ENCODE results near the gene KDM1A. TPM values are rescaled to one million over a fixed set of nuclear protein-coding genes. Genes with fewer than 3 reads are reported as not detected.
"Not testable (repeated sequence)": the region's sequence is repeated elsewhere in the genome, so short reads cannot be mapped to it uniquely, and the experiment has no call there.

KDM1A gene
- total and polyA plus RNA-seq, 2 donors (not counting 3 experiments of a cell fraction or from before 2014, with no cell fraction given) = 105 to 111 TPM

DNA sequence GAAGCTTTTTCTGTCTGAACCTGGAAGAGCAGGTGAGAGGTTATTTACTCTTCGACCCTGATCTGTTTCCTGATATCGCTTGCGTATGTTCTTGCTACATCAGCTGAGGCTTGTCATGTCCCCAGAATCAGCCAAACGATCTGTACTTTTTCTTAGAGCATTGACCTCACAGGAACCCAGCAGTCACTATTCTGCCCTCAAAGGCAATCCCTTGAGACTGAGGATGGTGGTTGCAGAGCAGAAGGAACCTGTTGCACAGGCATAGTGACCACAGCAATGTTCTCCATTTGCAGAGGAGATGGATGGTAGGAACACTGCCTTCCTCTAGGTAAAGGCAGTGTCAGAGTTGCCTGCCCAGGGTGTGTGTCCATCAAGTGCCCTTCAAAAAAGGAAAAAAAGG is 35.3 kb upstream of the KDM1A start:
- Histone ChIP-seq H3K79me2 (ENCODE audit: control insufficient read depth, insufficient read depth, low read length) (no peaks in the 10 kb centered on the region), H3K4me1 (ENCODE audit: control insufficient read depth, extremely low read depth, insufficient read depth, low read length) (no peaks in the 10 kb centered on the region), H2AFZ (ENCODE audit: low read depth, low read length) (no peak overlapping the region), H3K9me1 (replicated peaks; ENCODE audit: control insufficient read depth, extremely low read depth, insufficient read depth, low read length) (no peaks in the 10 kb centered on the region), H3K27ac (ENCODE audit: insufficient read depth, low read depth, low read length) (no peak overlapping the region), H3K4me2 (ENCODE audit: insufficient read depth, low read length) (no peak overlapping the region), H3K27me3 (ENCODE audit: control insufficient read depth in 2 of 2, insufficient read depth in 2 of 2, low read length in 2 of 2) (peaks cover 2 to 13% of the 10 kb centered on the region in 2 experiments), H4K20me1 (replicated peaks; ENCODE audit: control insufficient read depth, extremely low read depth, insufficient read depth, low read length) (no peaks in the 10 kb centered on the region), H3K4me3 (replicated peaks in 1 of 3; ENCODE audit: insufficient read depth in 1 of 3, low read depth in 1 of 3, low read length in 3 of 3) (no peak overlapping the region), H3K9ac (replicated peaks; ENCODE audit: extremely low read depth, insufficient read depth, low read length) (no peak overlapping the region), H3K36me3 (ENCODE audit: control insufficient read depth in 2 of 2, extremely low read depth in 1 of 2, insufficient read depth in 2 of 2, low read length in 2 of 2) (no peaks in the 10 kb centered on the region), H3K9me3 (replicated peaks; ENCODE audit: control insufficient read depth, insufficient read depth, low read length) (no peaks in the 10 kb centered on the region)
- ChIA-PET POLR2A (no interaction called here), CTCF (interaction anchor here (0.6 kb wide), 1 partner anchor 541 kb away, joined by 3 read pairs; no protein-coding TSS in a partner anchor)
- intact Hi-C loops (cut with micrococcal nuclease) (no loop called here), dilution Hi-C loops (cut with MboI; ENCODE audit: extremely low pct_ligation_motif_present, low sequenced_read_pairs) (no loop called here)
- FAIRE-seq (no peak), DNase-seq (ENCODE audit: low read depth, low spot score) (no peak)
- BruUV-seq (replicated peaks) = no TSS peak
- no peak for TF ChIP-seq POLR2A (IDR thresholded peaks at IDR 0.05; ENCODE audit: low read depth, low read length)
- TF ChIP-seq, protein P1, sequence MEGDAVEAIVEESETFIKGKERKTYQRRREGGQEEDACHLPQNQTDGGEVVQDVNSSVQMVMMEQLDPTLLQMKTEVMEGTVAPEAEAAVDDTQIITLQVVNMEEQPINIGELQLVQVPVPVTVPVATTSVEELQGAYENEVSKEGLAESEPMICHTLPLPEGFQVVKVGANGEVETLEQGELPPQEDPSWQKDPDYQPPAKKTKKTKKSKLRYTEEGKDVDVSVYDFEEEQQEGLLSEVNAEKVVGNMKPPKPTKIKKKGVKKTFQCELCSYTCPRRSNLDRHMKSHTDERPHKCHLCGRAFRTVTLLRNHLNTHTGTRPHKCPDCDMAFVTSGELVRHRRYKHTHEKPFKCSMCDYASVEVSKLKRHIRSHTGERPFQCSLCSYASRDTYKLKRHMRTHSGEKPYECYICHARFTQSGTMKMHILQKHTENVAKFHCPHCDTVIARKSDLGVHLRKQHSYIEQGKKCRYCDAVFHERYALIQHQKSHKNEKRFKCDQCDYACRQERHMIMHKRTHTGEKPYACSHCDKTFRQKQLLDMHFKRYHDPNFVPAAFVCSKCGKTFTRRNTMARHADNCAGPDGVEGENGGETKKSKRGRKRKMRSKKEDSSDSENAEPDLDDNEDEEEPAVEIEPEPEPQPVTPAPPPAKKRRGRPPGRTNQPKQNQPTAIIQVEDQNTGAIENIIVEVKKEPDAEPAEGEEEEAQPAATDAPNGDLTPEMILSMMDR (IDR thresholded peaks at IDR 0.05; ENCODE audit: extremely low read depth in 1 of 2, insufficient read depth in 1 of 2, low read depth in 1 of 2, low read length in 2 of 2) = no peak
- TF ChIP-seq, protein P2, sequence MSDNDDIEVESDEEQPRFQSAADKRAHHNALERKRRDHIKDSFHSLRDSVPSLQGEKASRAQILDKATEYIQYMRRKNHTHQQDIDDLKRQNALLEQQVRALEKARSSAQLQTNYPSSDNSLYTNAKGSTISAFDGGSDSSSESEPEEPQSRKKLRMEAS (IDR thresholded peaks at IDR 0.05; ENCODE audit: insufficient read depth, insufficient read length) = no peak
- no peak for TF ChIP-seq POLR2AphosphoS5 (IDR thresholded peaks at IDR 0.05; ENCODE audit: insufficient read depth, low read depth, low read length)

DNA sequence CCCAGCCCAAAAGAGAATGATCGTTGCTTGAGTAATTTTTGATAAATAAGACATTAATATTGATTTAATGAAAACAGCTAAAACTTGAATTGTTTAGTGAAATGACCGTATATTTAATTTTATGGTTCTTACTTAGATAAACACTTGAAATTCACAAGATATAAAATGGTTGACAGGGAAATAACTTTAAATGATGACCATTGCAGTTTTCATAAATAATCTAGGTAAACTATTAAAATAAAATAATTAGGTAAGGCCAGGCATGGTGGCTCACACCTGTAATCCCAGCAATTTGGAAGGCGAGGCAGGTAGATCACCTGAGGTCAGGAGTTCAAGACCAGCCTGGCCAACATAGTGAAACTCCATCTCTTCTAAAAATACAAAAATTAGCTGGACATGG is 26.9 kb upstream of the KDM1A start:
- CTCF ChIA-PET; POLR2A ChIA-PET; H3K4me3 ChIP-seq (replicated peaks in 1 of 3; ENCODE audit: insufficient read depth in 1 of 3, low read depth in 1 of 3, low read length in 3 of 3); H3K9me1 ChIP-seq (replicated peaks; ENCODE audit: control insufficient read depth, extremely low read depth, insufficient read depth, low read length); FAIRE-seq; BruUV-seq (replicated peaks); H3K9me3 ChIP-seq (replicated peaks; ENCODE audit: control insufficient read depth, insufficient read depth, low read length); H3K4me2 ChIP-seq (ENCODE audit: insufficient read depth, low read length); H4K20me1 ChIP-seq (replicated peaks; ENCODE audit: control insufficient read depth, extremely low read depth, insufficient read depth, low read length); H3K27me3 ChIP-seq (ENCODE audit: control insufficient read depth in 2 of 2, insufficient read depth in 2 of 2, low read length in 2 of 2); intact Hi-C loops (cut with micrococcal nuclease); DNase-seq (ENCODE audit: low read depth, low spot score); H3K4me1 ChIP-seq (ENCODE audit: control insufficient read depth, extremely low read depth, insufficient read depth, low read length); dilution Hi-C loops (cut with MboI; ENCODE audit: extremely low pct_ligation_motif_present, low sequenced_read_pairs); H3K27ac ChIP-seq (ENCODE audit: insufficient read depth, low read depth, low read length); H2AFZ ChIP-seq (ENCODE audit: low read depth, low read length); H3K36me3 ChIP-seq (ENCODE audit: control insufficient read depth in 2 of 2, extremely low read depth in 1 of 2, insufficient read depth in 2 of 2, low read length in 2 of 2); H3K79me2 ChIP-seq (ENCODE audit: control insufficient read depth, insufficient read depth, low read length); H3K9ac ChIP-seq (replicated peaks; ENCODE audit: extremely low read depth, insufficient read depth, low read length): not testable (repeated sequence)

DNA sequence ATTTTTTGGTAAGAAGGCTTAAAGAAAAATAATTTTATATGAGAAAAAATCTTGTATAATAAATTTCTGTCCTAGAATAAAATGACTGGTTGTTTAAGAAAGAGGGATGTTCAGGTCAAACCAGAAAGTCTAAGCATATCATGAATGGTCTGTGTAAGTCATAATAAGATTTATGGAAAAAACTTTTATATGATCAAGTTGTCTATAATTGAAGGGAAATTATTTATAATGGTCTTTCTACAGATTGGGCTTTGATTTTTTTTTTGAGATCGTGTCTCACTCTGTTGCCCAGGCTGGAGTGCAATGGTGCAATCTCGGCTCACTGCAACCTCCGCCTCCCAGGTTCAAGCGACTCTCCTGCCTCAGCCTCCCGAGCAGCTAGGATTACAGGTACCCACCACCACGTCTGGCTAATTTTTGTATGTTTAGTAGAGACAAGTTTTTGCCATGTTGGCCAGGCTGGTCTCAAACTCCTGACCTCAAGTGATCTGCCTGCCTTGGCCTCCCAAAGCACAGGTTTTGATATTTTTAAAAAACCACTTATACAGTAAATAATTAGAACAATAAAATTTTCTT is 26.0 kb upstream of the KDM1A start:
- FAIRE-seq; H3K36me3 ChIP-seq (ENCODE audit: control insufficient read depth in 2 of 2, extremely low read depth in 1 of 2, insufficient read depth in 2 of 2, low read length in 2 of 2); dilution Hi-C loops (cut with MboI; ENCODE audit: extremely low pct_ligation_motif_present, low sequenced_read_pairs); BruUV-seq (replicated peaks); DNase-seq (ENCODE audit: low read depth, low spot score); H3K27ac ChIP-seq (ENCODE audit: insufficient read depth, low read depth, low read length); H3K9ac ChIP-seq (replicated peaks; ENCODE audit: extremely low read depth, insufficient read depth, low read length); H3K4me3 ChIP-seq (replicated peaks in 1 of 3; ENCODE audit: insufficient read depth in 1 of 3, low read depth in 1 of 3, low read length in 3 of 3); H3K79me2 ChIP-seq (ENCODE audit: control insufficient read depth, insufficient read depth, low read length); H3K4me1 ChIP-seq (ENCODE audit: control insufficient read depth, extremely low read depth, insufficient read depth, low read length); H3K4me2 ChIP-seq (ENCODE audit: insufficient read depth, low read length); H3K9me3 ChIP-seq (replicated peaks; ENCODE audit: control insufficient read depth, insufficient read depth, low read length); H4K20me1 ChIP-seq (replicated peaks; ENCODE audit: control insufficient read depth, extremely low read depth, insufficient read depth, low read length); H2AFZ ChIP-seq (ENCODE audit: low read depth, low read length); POLR2A ChIA-PET; intact Hi-C loops (cut with micrococcal nuclease); H3K27me3 ChIP-seq (ENCODE audit: control insufficient read depth in 2 of 2, insufficient read depth in 2 of 2, low read length in 2 of 2); H3K9me1 ChIP-seq (replicated peaks; ENCODE audit: control insufficient read depth, extremely low read depth, insufficient read depth, low read length): not testable (repeated sequence)
- CTCF ChIA-PET = interaction anchor here (0.7 kb wide), 1 partner anchor 20 kb away, joined by 3 read pairs; no protein-coding TSS in a partner anchor
